Measurements from ENCODE around the gene VPS11. TPM values are rescaled to one million over a fixed set of nuclear protein-coding genes. Genes with fewer than 3 reads are reported as not detected.

VPS11 gene
- total RNA-seq, 1 donor = 24.6 TPM

- DNase-seq (ENCODE audit: low read depth) = no peak
- no peak overlapping the region for H3K4me3 ChIP-seq (ENCODE audit: low read depth, low read length)
Measured at GRCh38 chr11:119025099-119025473, 42.5 kb upstream of the VPS11 start.

GRCh38 chr11:119025541-119025940 is 42.1 kb upstream of the VPS11 start:
- H3K4me3 ChIP-seq (ENCODE audit: low read depth, low read length) = no peak overlapping the region
- TF ChIP-seq CTCF (IDR thresholded peaks at IDR 0.05; ENCODE audit: insufficient read depth, low read depth, low read length) = no peak
- no peak for DNase-seq (ENCODE audit: low read depth)

More at GRCh38 chr11:119025099-119025473, 42.5 kb upstream of the VPS11 start:
- TF ChIP-seq CTCF (IDR thresholded peaks at IDR 0.05; ENCODE audit: insufficient read depth, low read depth, low read length) = no peak

- DNase-seq (ENCODE audit: low read depth) = no peak
- no peak for TF ChIP-seq CTCF (IDR thresholded peaks at IDR 0.05; ENCODE audit: insufficient read depth, low read depth, low read length)
- H3K4me3 ChIP-seq (ENCODE audit: low read depth, low read length) = no peak overlapping the region
Measured at GRCh38 chr11:119025978-119026766, 41.4 kb upstream of the VPS11 start.

GRCh38 chr11:119026970-119027369 is 40.6 kb upstream of the VPS11 start:
- H3K4me3 ChIP-seq (ENCODE audit: low read depth, low read length) = no peak overlapping the region
- TF ChIP-seq CTCF (IDR thresholded peaks at IDR 0.05; ENCODE audit: insufficient read depth, low read depth, low read length) = no peak
- DNase-seq (ENCODE audit: low read depth) = no peak

- no peak overlapping the region for H3K4me3 ChIP-seq (ENCODE audit: low read depth, low read length)
- no peak for TF ChIP-seq CTCF (IDR thresholded peaks at IDR 0.05; ENCODE audit: insufficient read depth, low read depth, low read length)
- no peak for DNase-seq (ENCODE audit: low read depth)
Measured at GRCh38 chr11:119027561-119028345, 39.9 kb upstream of the VPS11 start.

GRCh38 chr11:119028346-119029068 is 39.1 kb upstream of the VPS11 start:
- no peak for DNase-seq (ENCODE audit: low read depth)
- no peak for TF ChIP-seq CTCF (IDR thresholded peaks at IDR 0.05; ENCODE audit: insufficient read depth, low read depth, low read length)
- H3K4me3 ChIP-seq (ENCODE audit: low read depth, low read length) = no peak overlapping the region
